H9 (cell line): ENCODE results near the gene CDH23. TPM values are rescaled to one million over a fixed set of nuclear protein-coding genes. Genes with fewer than 3 reads are reported as not detected.

Experiments used
- DNase-seq: peaks from one replicate; pipeline ENCODE4 v3.0.0-alpha.2; 2017
- H2AFZ ChIP-seq: one replicate; pipeline ENCODE4 v1.6.1; 2013; ENCODE audit warnings: mild to moderate bottlenecking, low read length, control low read depth, moderate library complexity
- H2AK5ac ChIP-seq: 2 replicates; pipeline ENCODE4 v1.6.1; 2013; ENCODE audit warnings: low read length, control low read depth, mixed read lengths; ENCODE audit not compliant: insufficient read length
- H2BK120ac ChIP-seq: one replicate; pipeline ENCODE4 v1.6.1; 2013; ENCODE audit warnings: low read depth, mild to moderate bottlenecking, low read length, control low read depth, inconsistent platforms; ENCODE audit not compliant: poor library complexity, severe bottlenecking
- H2BK12ac ChIP-seq: 2 replicates; pipeline ENCODE4 v1.6.1; 2013; ENCODE audit warnings: low read length, control low read depth, mixed read lengths, low read depth; ENCODE audit not compliant: insufficient read length
- H2BK15ac ChIP-seq: 2 replicates; pipeline ENCODE4 v1.6.1; 2013; ENCODE audit warnings: low read depth, low read length, control low read depth
- H2BK20ac ChIP-seq: one replicate; pipeline ENCODE4 v1.6.1; 2013; ENCODE audit warnings: low read depth, mild to moderate bottlenecking, low read length, control low read depth, inconsistent platforms; ENCODE audit not compliant: poor library complexity, severe bottlenecking
- H2BK5ac ChIP-seq: 2 replicates; pipeline ENCODE4 v1.6.1; 2013; ENCODE audit warnings: low read length, control low read depth, mixed read lengths; ENCODE audit not compliant: insufficient read length
- H3K14ac ChIP-seq: 2 replicates; pipeline ENCODE4 v1.6.1; 2013; ENCODE audit warnings: low read length, control low read depth; ENCODE audit not compliant: insufficient read depth
- H3K18ac ChIP-seq: 2 replicates; pipeline ENCODE4 v1.6.1; 2013; ENCODE audit warnings: low read depth, mild to moderate bottlenecking, mixed read lengths, low read length, control low read depth; ENCODE audit not compliant: insufficient read length
- H3K23ac ChIP-seq: 2 replicates; pipeline ENCODE4 v1.6.1; 2013; ENCODE audit warnings: low read length, control low read depth, mixed read lengths, low read depth; ENCODE audit not compliant: insufficient read length
- H3K23me2 ChIP-seq: 2 replicates; pipeline ENCODE4 v1.6.1; 2013; ENCODE audit warnings: low read depth, mild to moderate bottlenecking, mixed read lengths, low read length, control low read depth; ENCODE audit not compliant: insufficient read length, poor library complexity, severe bottlenecking
- H3K27ac ChIP-seq: 2 replicates; pipeline ENCODE4 v1.5.1; 2013; ENCODE audit warnings: low read length, control low read depth, mixed read lengths, low read depth; ENCODE audit not compliant: insufficient read length
- H3K27me3 ChIP-seq: 2 replicates; pipeline ENCODE4 v1.6.1; 2013; ENCODE audit warnings: low read length, control low read depth, inconsistent platforms; ENCODE audit not compliant: insufficient read depth
- H3K4ac ChIP-seq: 2 replicates; pipeline ENCODE4 v1.6.1; 2013; ENCODE audit warnings: low read depth, mild to moderate bottlenecking, control low read depth, inconsistent platforms, low read length, moderate library complexity
- H3K4me1 ChIP-seq: 2 replicates; pipeline ENCODE4 v1.6.1; 2013; ENCODE audit warnings: low read length, control low read depth, inconsistent platforms; ENCODE audit not compliant: insufficient read depth
- H3K4me2 ChIP-seq: 2 replicates; pipeline ENCODE4 v1.6.1; 2013; ENCODE audit warnings: low read length, control low read depth, mixed read lengths; ENCODE audit not compliant: insufficient read length, insufficient read depth
- H3K56ac ChIP-seq: 2 replicates; pipeline ENCODE4 v1.6.1; 2013; ENCODE audit warnings: low read depth, mild to moderate bottlenecking, mixed read lengths, low read length, control low read depth; ENCODE audit not compliant: insufficient read length
- H3K79me1 ChIP-seq: 2 replicates; pipeline ENCODE4 v1.6.1; 2013; ENCODE audit warnings: low read depth, mild to moderate bottlenecking, moderate library complexity, low read length, control low read depth, inconsistent platforms; ENCODE audit not compliant: insufficient read depth, poor library complexity, severe bottlenecking
- H3K79me2 ChIP-seq: 2 replicates; pipeline ENCODE4 v1.6.1; 2013; ENCODE audit warnings: low read length, control low read depth, inconsistent platforms; ENCODE audit not compliant: insufficient read depth
- H3K9ac ChIP-seq: 2 replicates; pipeline ENCODE4 v1.6.1; 2013; ENCODE audit warnings: low read length, control low read depth, mixed read lengths; ENCODE audit not compliant: insufficient read length; ENCODE audit errors: extremely low read depth
- H3K9me3 ChIP-seq: one replicate; pipeline ENCODE4 v1.6.1; 2013; ENCODE audit warnings: low read depth, low read length, inconsistent platforms; ENCODE audit not compliant: control insufficient read depth
- H3T11ph ChIP-seq: one replicate; pipeline ENCODE4 v1.6.1; 2013; ENCODE audit warnings: mild to moderate bottlenecking, low read length, control low read depth, inconsistent platforms
- H4K20me1 ChIP-seq: one replicate; pipeline ENCODE4 v1.6.1; 2013; ENCODE audit not compliant: control insufficient read depth, insufficient read length, insufficient read depth
- H4K5ac ChIP-seq: 2 replicates; pipeline ENCODE4 v1.6.1; 2013; ENCODE audit warnings: low read depth, mild to moderate bottlenecking, mixed read lengths, low read length, control low read depth; ENCODE audit not compliant: insufficient read length
- H4K8ac ChIP-seq: replicated peaks from 2 replicates; pipeline ENCODE4 v1.6.1; 2013; ENCODE audit warnings: low read length, control low read depth, mixed read lengths, low read depth; ENCODE audit not compliant: insufficient read length
- H4K91ac ChIP-seq: 2 replicates; pipeline ENCODE4 v1.6.1; 2013; ENCODE audit warnings: low read depth, mild to moderate bottlenecking, moderate library complexity, mixed read lengths, low read length, control low read depth; ENCODE audit not compliant: insufficient read length
- H3K27ac Mint-ChIP-seq, 3 experiments: 2 replicates in 2 of 3; 3 replicates in 1 of 3; pipeline ENCODE4 v1.8.0; 2020 to 2021; ENCODE audit warnings: mixed read lengths in 3 of 3, mild to moderate bottlenecking in 1 of 3, moderate library complexity in 1 of 3
- H3K27me3 Mint-ChIP-seq: 2 replicates; pipeline ENCODE4 v1.8.0; 2021; ENCODE audit warnings: low read depth, mild to moderate bottlenecking, moderate library complexity, mixed read lengths
- H3K36me3 Mint-ChIP-seq, 3 experiments: 2 replicates in 2 of 3; 3 replicates in 1 of 3; pipeline ENCODE4 v1.8.0; 2020 to 2021; ENCODE audit warnings: low read depth in 3 of 3, mixed read lengths in 3 of 3; ENCODE audit not compliant: insufficient read depth in 1 of 3
- H3K4me1 Mint-ChIP-seq, 2 experiments: 2 replicates each; pipeline ENCODE4 v1.8.0; 2020; ENCODE audit warnings: mixed read lengths in 2 of 2
- H3K4me3 Mint-ChIP-seq, 2 experiments: 2 replicates in 1 of 2; 3 replicates in 1 of 2; pipeline ENCODE4 v1.8.0; 2020 to 2021; ENCODE audit warnings: mild to moderate bottlenecking in 2 of 2, mixed read lengths in 2 of 2, moderate library complexity in 1 of 2
- H3K9me3 Mint-ChIP-seq, 2 experiments: 2 replicates in 1 of 2; 3 replicates in 1 of 2; pipeline ENCODE4 v1.8.0; 2020; ENCODE audit warnings: mild to moderate bottlenecking in 2 of 2, mixed read lengths in 2 of 2, moderate library complexity in 1 of 2
- CTCF ChIP-seq: fragments of 200-600 bp; sonication (generic); conservative IDR thresholded peaks from 3 replicates; pipeline ENCODE4 v1.8.0; 2021; ENCODE audit warnings: antibody characterized with exemption, mild to moderate bottlenecking
- WGBS: extraction: QIAGEN DNeasy Blood & Tissue Kit; methylation state at CpG from one replicate; pipeline ENCODE4 v1.1.7; 2013; ENCODE audit warnings: missing lambda C conversion rate, low lambda C conversion rate, mixed read lengths; ENCODE audit not compliant: insufficient read length; ENCODE audit errors: extremely low coverage; 5-methylcytosine and 5-hydroxymethylcytosine counted together
- total RNA-seq: library from RNA; stranded (reverse); gene quantifications from 2 replicates; pipeline ENCODE4 v1.2.1, GENCODE V29; 2021

CDH23 gene
- total RNA-seq, 1 experiment from 2014 or later = 2.1 TPM

- WGBS = no CpG with 5 or more reads among the region's 7 CpGs
- DNase-seq = no peak
- peak overlapping the region in 1 of 2 experiments; percentile 33; a peak in 2 of 5 replicates for H3K4me3 Mint-ChIP-seq
- H2BK120ac ChIP-seq = no peak overlapping the region
- no peak overlapping the region for H3K18ac ChIP-seq
- no peak for TF ChIP-seq CTCF
- no peaks in the 10 kb centered on the region for H4K20me1 ChIP-seq
- no peak overlapping the region for H2BK15ac ChIP-seq
- no peaks in the 10 kb centered on the region for H3K9me3 Mint-ChIP-seq
- no peaks in the 10 kb centered on the region for H3K36me3 Mint-ChIP-seq
- peaks cover 29 to 45% of the 10 kb centered on the region in 2 experiments for H3K4me1 Mint-ChIP-seq
- H3K79me1 ChIP-seq = no peaks in the 10 kb centered on the region
- no peak overlapping the region for H3K4ac ChIP-seq
- H2BK5ac ChIP-seq = no peak overlapping the region
- H3K23ac ChIP-seq = no peak overlapping the region
- no peak overlapping the region for H3K9ac ChIP-seq
- no peak overlapping the region for H3K27ac Mint-ChIP-seq
- H3K27me3 ChIP-seq = no peaks in the 10 kb centered on the region
- no peaks in the 10 kb centered on the region for H3K9me3 ChIP-seq
- no peak overlapping the region for H4K5ac ChIP-seq
- no peak overlapping the region for H2BK12ac ChIP-seq
- H3K27ac ChIP-seq = no peak overlapping the region
- H3K4me2 ChIP-seq = no peak overlapping the region
- H3K23me2 ChIP-seq = no peaks in the 10 kb centered on the region
- H3K56ac ChIP-seq = no peak overlapping the region
- H3K79me2 ChIP-seq = no peaks in the 10 kb centered on the region
- no peak overlapping the region for H2AFZ ChIP-seq
- peaks cover 9% of the 10 kb centered on the region; the same call in 1 of the 2 replicates for H3K4me1 ChIP-seq
- no peak overlapping the region for H4K91ac ChIP-seq
- no peak overlapping the region for H2BK20ac ChIP-seq
- H4K8ac ChIP-seq = no peak overlapping the region
- H3T11ph ChIP-seq = no peak overlapping the region
- no peak overlapping the region for H3K14ac ChIP-seq
- peaks cover 5% of the 10 kb centered on the region for H3K27me3 Mint-ChIP-seq
- H2AK5ac ChIP-seq = no peak overlapping the region
Measured at GRCh38 chr10:71550628-71551027, 153.9 kb downstream of the CDH23 start.
